NCI-H510A (cell line): Measurements from ENCODE around the gene BBS1.
A peak's percentile ranks its signal among the peaks of the same experiment; 100 is the strongest.

ENCODE experiments used
- DNase-seq: peaks from one replicate; lab custom pipeline; 2025; lab: John Stamatoyannopoulos, UW

The BBS1 gene

DNA sequence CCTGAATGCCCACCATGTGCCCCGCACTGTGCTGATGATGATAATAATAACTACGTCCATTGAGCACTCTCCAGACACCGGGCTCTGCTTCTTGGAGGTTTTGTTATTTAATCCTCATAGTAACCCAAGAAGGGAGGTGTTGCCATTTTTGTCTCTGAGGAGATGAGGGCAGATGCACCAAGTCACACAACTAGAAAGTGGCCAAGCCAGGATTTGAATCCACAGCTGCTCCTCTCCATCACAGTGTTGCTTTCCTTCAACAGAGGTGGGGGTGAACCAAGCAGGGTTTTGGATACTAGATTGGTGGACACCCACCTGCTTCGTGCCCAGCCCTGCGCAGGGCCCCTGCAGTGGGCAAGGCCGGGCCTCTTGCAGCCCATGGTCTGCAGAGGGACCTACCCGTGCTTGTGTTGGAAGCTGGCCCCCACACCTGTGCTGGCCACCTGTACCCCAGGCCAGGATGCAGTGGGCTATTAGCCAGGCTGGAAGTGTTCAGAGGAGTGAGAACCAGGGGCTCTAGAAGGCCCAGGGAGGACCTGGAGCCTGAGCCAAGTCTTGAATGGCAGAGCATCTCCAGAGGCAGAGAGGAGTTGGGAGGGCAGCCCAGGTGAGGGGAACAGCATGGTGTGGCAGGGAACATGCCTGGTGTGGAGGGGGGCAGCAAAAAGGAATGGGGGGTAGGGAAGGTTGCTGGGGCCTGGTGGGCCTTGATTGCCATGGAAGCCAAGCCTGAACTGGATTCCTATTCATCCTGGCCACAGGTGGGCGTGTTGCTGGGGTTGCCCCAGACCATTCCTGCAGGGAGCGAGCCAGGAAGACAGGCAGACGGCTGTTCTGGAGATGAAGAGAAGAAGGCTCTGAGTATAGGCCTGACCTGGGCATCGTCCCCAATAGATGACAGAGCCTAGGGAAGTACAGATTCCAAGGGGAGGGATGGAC lies 32.9 kb upstream of the BBS1 start:
- DNase-seq: no peak

DNA sequence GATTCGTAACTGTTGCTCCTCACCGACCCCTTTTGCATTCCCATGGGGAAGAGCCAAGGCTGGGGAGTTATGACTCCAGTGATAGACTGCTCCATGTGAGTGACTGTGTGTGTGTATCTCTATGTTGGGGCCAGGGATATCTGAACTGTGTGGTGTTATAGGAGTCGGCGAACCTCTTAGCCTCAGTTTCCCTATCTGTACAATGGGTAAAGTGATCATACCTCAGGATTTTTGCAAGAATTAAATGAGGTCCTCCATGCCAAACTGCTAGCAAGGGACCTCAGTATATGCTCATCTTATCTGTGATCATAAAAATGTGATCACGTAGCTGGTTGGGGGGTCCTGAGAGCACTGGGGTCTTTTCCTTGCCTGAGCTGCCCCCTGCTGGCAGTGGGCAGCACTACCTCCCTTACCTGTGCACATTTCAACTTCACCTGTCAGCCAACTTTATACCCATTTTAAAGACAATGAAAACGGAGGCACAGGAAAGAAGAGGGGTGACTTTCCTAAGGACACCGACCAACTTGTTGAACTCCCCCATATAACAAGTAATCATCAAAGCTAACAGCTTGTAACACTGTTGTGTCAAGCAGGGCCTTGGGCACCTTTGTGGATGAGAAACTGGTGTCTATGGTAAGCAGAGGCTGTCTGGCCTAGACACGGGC lies 31.6 kb upstream of the BBS1 start:
- DNase-seq: no peak

DNA sequence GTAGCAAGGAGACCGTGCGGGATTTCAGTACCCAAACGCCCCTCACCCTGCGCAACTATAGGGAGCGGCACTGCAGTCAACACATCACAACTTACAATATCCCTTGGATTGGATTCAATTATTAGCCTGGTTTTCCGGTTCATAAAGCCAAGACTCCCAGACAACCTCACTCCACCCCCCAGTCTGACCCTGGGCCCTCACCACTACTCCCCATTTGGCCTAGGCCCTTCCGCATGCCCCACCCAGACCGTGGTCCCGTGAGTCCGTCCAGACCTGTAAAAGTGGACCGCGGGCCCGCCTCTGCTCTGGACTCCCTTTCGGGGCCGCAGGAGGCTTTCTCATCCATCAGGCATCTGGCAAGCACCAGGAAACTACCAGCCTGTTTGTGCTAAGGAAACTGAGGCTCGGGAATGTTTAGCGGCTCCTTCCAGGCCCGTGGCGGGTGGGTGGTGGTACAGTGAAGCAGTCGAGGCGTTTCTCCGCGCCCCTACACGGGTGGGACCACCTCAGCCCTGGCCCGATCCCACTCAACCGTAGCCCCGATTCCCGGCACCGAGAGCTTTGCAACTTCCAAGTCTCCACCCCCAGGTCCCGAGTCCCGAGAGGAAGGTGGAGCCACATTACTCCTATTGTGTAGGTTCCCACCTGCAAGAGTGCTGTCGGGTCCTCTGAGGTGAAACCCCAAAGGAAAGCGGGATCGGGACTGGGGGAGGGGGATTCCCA lies 30.9 kb upstream of the BBS1 start:
- DNase-seq: peak; percentile 74

DNA sequence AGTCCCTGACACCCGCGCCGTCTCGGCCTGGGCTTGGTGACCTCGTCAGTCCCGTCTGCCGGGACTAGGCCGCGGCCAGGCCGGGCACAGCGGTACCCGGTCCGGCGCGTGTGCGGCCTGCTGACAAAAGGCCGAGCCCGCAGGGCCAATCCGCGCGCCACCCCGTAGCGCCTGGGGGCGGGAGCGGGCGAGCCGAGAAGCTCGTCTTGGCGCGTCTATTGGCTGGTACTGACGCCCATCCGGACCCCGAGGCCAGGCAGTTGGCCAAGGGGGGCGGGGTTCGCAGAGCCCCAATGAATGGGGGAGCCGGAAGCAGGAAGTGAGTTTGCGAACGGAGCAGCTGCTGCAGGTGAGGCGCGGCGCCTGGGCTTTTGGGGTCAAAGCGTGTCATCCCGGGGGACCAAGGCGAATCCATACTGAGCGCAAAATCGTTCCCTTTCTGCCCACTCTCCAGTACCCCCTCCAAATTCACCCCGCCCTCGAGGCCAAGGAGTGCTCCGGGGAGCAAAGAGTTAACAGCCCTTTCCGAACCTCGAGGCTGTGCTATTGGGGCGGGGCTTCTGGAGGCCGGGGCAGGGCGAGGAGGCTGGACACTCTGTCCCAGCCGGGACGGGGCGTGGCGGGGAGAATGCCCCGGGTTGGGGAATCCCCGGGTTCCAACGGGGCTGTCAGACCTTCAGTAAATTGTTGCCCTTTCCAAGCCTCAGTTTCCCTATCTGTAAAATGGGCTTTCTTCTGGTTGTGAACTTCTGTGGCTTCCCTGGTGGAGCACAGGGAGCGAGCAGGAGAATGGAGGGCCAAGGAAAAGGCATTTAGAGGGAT lies 30.1 kb upstream of the BBS1 start, which contains the start of gene DPP3:
Gene DPP3, plus strand, starts transcription at position 318 of the 822 bp plus-strand sequence. CDS start 1,767 bp downstream, outside the sequence.
- peak; percentile 97 for DNase-seq

DNA sequence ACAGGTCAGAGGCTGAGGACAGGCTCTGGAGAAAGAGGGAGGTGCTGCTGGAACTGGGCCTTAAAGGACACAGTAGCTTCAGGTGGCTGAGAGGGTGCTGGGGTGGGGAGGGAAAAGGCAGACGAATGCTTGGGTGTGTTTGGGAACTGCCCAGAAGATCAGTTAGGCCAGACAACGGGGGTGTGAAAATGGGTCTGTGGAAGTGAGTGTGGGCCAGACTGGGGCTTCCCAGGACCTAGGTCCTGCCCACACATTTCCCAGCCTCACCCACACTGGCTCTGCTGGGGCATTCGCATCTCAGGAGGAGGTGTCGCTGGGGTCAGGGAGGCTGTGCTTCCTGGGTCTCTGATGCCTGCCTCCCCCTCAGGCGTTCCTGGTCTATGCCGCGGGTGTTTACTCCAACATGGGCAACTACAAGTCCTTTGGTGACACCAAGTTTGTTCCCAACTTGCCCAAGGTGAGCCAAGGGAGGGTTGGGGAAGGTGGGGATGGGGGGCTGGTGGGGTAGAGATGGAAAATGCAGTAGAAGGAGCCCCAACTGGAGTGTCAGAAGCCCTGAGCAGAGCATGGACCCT lies 25.5 kb upstream of the BBS1 start:
- DNase-seq: no peak

DNA sequence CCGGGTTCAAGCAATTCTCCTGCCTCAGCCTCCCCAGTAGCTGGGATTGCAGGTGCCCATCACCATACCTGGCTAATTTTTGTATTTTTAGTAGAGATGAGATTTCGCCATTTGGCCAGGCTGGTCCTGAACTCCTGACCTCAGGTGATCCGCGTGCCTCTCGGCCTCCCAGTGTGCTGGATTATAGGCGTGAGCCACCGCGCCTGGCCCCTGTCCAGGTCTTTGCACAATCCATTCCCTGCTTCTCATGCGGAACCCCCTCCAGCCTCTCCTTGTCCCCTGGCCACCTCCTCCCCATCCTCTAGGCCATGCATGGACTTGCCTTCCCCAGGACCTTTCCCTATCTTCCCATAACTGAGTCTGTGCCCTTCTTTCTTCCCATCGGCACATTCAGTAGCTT lies 21.5 kb upstream of the BBS1 start:
- DNase-seq: no peak

DNA sequence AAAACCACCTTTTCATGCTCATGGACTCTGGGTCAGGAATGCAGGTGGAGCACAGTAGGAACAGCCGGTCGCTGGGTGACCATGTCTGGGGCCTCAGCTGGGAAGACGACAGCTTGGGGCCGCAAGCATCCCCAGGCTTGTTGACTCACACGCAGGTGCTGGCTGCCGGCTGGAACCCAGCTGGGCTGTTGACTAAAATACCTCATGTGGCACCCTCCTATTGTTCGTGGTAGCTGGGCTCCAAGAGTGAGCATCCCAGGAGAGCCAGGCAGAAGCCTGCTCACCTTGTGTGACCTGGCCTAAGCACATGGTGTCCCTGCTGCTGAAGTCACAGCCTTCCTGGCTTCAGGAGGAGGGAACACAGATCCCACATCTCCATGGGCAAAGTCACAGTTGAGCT lies 20.8 kb upstream of the BBS1 start:
- DNase-seq: peak; percentile 88

DNA sequence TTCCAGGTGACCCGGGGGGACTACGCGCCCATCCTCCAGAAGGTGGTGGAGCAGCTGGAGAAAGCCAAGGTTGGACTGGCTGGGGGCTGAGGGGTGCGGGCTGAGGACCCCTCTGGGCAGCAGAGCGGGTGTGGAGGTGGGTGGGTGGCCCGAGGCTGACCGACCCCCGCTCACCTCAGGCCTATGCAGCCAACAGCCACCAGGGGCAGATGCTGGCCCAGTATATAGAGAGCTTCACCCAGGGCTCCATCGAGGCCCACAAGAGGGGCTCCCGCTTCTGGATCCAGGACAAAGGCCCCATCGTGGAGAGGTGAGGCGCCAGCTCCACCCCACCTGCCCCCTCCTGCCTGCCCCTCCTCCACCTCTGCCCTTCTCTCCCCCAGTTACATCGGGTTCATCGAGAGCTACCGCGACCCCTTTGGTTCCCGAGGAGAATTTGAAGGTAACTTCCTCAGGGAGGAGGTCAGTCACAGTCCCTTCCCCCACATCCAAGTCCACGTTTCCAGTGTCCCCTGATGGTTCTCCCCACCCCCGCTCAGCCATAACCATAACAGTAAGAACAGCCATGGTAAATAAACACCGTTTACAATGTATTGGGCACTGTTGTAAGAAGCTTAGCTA lies 19.0 kb upstream of the BBS1 start:
- no peak for DNase-seq

DNA sequence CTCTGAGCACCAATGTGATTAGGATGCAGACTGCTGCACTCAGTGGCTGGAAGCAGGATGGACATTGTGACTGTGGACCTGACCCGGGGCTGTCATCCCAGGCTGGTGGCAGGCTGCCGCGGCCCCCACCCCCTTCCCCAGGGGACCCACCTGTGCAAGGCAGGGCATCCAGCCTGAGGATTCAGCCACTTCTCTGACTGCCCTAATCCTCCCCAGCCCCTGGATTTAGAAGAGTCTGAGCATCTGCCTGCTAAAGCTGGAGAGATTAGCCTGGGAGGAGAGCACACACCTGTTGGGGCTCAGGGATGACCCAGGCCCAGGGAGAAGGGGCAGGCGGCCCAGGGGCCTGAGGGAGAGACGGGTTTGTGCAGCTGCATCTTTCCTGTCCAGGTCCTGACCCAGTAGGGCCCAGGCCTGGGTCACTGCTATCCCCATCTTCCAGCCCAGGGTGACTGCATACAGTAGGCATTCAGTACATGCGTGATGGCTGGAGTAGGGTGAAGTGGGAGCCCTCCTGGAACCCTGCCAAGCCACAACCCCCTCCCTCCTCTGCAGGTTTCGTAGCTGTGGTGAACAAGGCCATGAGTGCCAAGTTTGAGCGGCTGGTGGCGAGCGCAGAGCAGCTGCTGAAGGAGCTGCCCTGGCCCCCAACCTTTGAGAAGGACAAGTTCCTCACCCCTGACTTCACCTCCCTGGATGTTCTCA lies 18.1 kb upstream of the BBS1 start:
- DNase-seq: no peak

DNA sequence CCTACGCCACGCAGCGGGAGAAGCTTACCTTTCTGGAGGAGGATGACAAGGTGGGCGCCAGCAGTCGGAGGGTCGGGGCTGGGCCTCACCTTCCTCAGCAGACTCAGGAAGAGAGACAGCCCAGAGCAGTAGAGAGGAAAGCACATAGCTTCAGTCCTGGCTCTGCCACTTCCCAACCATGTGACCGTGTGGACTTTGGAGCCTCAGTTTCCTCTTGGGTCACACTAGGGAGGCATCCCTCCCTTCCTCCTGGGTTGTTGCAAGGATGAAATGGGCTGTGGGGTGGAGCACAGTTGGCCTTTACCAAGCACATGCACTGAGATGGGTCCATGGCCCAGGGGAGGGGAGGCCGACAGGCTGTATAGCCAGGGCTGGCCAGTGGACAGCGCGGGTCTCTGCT lies 17.3 kb upstream of the BBS1 start:
- no peak for DNase-seq

DNA sequence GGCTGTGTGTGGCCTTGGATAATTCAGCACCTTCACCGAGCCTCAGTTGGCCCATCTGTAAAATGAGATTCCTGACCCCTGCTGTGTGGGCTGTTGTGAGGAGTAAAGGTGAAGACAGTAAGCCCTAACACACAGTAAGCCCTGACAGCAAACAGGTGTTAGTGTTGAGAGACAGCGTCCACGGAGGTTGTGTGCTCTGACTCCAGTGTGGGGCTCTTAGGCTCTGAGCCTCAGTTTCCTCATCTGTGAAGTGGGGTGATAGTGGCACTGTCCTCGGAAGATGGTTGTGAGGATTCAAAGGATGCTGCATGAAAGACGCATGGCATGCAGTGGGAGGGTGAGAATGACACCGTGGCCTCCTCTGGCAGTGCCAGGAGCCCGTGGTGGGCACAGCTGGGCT lies 16.0 kb upstream of the BBS1 start:
- DNase-seq: no peak

DNA sequence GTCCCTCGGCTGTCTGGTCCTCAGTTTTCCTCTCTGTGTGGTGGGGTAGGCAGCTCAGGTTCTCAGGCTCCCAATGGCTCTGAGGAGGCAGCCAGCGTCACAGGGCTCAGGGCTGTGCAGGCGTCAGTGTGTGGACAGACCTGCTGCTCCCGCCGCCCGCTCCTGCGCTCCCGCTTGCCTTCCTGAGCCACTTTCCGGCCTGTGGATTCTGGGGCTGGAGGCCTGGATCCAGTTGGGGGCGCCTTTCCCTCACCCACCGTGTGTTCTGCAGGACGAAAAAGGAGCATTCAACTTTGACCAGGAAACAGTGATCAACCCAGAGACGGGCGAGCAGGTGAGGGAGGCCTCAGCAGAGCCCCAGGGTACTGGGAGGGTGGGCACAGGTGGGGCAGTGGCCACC lies 15.5 kb upstream of the BBS1 start:
- no peak for DNase-seq

DNA sequence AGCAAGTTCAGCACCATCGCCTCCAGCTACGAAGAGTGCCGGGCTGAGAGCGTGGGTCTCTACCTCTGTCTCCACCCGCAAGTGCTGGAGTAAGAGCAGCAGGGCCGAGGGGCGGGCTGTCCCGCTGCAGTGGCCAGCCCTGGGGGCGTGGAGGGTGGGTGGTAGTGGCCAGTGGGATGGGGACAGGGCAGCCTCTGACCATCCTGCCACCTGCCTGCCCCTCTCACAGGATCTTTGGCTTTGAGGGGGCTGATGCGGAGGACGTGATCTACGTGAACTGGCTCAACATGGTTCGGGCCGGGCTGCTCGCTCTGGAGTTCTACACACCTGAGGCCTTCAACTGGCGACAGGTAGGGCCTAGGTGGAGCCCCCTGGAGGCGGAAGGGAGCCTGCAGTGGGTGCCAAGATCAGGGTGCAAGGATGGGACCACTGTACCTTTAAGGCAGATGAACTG lies 15.0 kb upstream of the BBS1 start:
- DNase-seq: no peak

DNA sequence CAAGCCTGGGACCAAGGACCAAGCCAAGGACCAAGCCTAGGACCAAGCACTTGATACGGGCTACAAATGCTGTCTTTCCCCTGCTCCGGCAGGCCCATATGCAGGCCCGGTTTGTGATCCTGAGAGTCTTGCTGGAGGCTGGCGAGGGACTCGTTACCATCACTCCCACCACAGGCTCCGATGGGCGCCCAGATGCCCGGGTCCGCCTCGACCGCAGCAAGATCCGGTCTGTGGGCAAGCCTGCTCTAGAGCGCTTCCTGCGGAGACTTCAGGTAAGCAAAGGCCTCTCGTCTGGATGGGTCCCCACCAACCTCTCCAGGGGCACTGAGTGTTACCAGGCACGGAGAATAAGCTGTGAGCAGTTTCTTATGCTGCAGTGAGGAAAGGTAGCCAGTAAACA lies 13.2 kb upstream of the BBS1 start:
- DNase-seq: no peak

DNA sequence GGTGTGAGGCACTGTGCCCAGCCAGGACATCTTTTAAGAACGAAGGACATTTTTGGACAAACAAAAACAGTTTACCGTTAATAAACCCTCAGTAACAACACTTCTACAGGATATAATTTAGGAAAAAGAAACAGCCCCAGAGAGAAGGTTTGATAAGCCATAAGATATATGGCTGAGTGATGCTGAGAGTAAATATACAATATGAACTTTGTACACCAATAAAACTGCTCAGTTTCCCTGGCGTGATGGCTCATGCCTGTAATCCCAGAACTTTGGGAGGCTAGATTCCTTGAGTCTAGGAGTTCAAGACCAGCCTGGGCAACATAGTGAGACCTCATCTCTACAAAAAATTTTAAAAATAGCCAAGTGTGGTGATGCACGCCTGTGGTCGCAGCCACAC lies 11.9 kb upstream of the BBS1 start:
- no peak for DNase-seq

DNA sequence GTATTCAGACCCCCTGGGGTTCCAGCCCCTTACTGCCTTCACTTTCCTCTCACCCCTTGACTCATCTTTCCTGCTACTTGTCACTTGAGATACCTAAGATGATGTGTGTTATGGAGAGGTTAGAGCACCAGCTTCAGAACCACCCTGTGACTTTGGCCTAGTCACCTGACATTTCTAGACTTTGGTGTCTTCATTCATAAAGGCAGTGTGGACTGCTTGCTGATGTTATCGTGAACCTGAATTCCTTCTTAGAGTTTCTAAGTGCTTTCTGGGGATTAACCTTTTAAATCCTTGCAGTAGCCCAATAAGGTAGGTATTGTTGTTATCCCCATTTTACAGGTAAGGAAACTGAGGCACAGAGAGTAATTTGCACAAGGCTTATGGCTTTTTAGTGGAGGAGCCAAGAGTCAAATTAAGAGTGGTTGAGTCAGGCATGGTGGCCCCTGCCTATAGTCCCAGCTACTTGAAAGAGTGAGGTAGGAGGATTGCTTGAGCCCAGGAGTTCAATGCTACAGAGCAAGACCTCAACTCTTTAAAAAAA lies 5.1 kb upstream of the BBS1 start:
- no peak for DNase-seq

DNA sequence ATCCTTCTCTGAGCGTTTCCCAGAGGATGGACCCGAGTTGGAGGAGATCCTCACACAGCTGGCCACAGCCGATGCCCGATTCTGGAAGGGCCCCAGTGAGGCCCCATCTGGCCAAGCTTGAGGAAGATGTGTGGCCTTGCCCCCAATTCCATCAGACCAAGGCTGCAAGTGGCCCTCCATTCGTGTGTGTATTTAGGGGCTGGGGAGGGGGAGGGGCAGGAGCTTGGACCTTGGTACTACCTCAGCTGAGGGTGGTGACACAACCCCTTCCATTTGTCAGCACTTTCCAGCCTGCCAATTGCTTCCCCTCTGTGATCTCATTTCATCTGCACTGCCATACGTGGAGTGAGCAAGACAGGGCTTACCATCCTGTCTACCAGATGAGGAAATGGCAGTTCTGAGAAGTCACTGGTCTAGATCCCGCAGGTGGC lies 1.3 kb upstream of the BBS1 start:
- DNase-seq: no peak

DNA sequence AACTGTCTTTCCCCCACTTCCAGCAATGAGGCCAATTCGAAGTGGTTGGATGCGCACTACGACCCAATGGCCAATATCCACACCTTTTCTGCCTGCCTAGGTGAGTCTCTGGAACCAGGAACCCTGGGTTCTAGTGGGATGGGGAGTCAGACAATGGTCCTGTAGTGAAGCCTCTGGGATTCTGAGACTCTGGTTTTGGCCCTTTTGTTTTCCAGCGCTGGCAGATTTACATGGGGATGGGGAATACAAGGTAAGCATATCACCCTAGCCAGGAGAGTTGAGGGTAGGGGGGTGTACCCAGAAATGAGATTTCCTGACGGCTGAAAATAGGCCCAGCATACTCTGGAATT lies 530 bp downstream of the BBS1 start:
- DNase-seq: no peak

DNA sequence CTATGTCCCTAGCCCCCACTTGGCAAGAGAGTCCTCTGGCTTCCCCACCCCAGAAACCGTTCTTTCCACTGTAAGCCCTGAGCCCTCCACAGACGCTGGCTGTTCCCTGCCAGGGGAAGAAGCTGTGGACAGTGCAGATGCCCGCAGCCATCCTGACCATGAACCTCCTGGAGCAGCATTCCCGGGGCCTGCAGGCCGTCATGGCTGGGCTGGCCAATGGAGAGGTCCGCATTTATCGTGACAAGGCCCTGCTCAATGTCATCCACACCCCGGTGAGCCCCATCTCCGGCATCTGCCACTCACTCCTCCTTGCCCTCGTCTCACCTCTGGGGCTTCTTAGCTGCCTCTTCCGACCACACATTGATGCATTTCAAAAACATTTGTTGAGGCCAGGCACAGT lies 13.2 kb downstream of the BBS1 start:
- DNase-seq: no peak
